HepG2 (cell line): ENCODE data around the gene TCAF1. TPM values are rescaled to one million over a fixed set of nuclear protein-coding genes. Genes with fewer than 3 reads are reported as not detected.
A peak's percentile ranks its signal among the peaks of the same experiment; 100 is the strongest.

Experiments
- HIVEP1 ChIP-seq: sonication (generic); formaldehyde crosslinking; IDR thresholded peaks from 2 replicates; pipeline ENCODE4 v1.4.0; 2020; ENCODE audit warnings: mild to moderate bottlenecking, missing genetic modification reagents
- IKZF1 ChIP-seq: fragments of 450-650 bp; IDR thresholded peaks from 2 replicates; pipeline ENCODE4 v1.7.1; 2016
- MEF2D ChIP-seq: sonication (generic); formaldehyde crosslinking; IDR thresholded peaks from 2 replicates; pipeline ENCODE4 v1.5.1; 2020; ENCODE audit warnings: mild to moderate bottlenecking, missing genetic modification reagents
- RFXAP ChIP-seq: sonication (generic); formaldehyde crosslinking; IDR thresholded peaks from 2 replicates; pipeline ENCODE4 v1.4.0; 2020; ENCODE audit warnings: missing genetic modification reagents, borderline replicate concordance
- ZBTB3 ChIP-seq: sonication (generic); formaldehyde crosslinking; IDR thresholded peaks from 2 replicates; pipeline ENCODE4 v1.4.0; 2020; ENCODE audit warnings: low read depth, mild to moderate bottlenecking, moderate library complexity, missing genetic modification reagents, borderline replicate concordance
- ZFP36L1 ChIP-seq: sonication (generic); formaldehyde crosslinking; IDR thresholded peaks from 2 replicates; pipeline ENCODE4 v1.8.0; 2022; ENCODE audit warnings: mild to moderate bottlenecking, missing genetic modification reagents, moderate library complexity
- ZNF512B ChIP-seq: sonication (generic); formaldehyde crosslinking; IDR thresholded peaks from 2 replicates; pipeline ENCODE4 v1.5.1; 2020; ENCODE audit warnings: missing genetic modification reagents, mild to moderate bottlenecking, borderline replicate concordance
- polyA plus RNA-seq, 8 experiments: library from polyadenylated mRNA; depleted of rRNA in 3 of 8; stranded (reverse) in 7 of 8; unstranded in 1 of 8; fragments of >200 nt; fragmentation: Illumina TruSeq in 4 of 8; extraction: Trizol in 4 of 8; gene quantifications; 2 replicates each; pipeline versions ENCODE4 v1.2.1 to v1.2.3, GENCODE V29; 2011 to 2016; ENCODE audit warnings: low read depth in 4 of 8, missing spikeins in 1 of 8, mixed read lengths in 1 of 8; ENCODE audit not compliant: insufficient read depth in 1 of 8
- total RNA-seq, 5 experiments: library from RNA; depleted of rRNA; stranded (reverse); fragments of >200 nt; fragmentation: Illumina TruSeq; extraction: Trizol; gene quantifications; 2 replicates each; pipeline ENCODE4 v1.2.3, GENCODE V29; 2016; ENCODE audit warnings: low read depth in 1 of 5
- TF ChIP-seq, protein P1 (sequence below): sonication (generic); formaldehyde crosslinking; IDR thresholded peaks from 2 replicates; pipeline ENCODE4 v1.4.0; 2020; ENCODE audit warnings: low read depth, mild to moderate bottlenecking, missing genetic modification reagents
- TF ChIP-seq, protein P2 (sequence below): sonication (generic); formaldehyde crosslinking; IDR thresholded peaks from 2 replicates; pipeline ENCODE4 v1.4.0; 2020; ENCODE audit warnings: missing genetic modification reagents
- TF ChIP-seq, protein P3 (sequence below): sonication (generic); formaldehyde crosslinking; IDR thresholded peaks from 2 replicates; pipeline ENCODE4 v1.4.0; 2020; ENCODE audit warnings: missing genetic modification reagents
- TF ChIP-seq, protein P4 (sequence below): sonication (generic); formaldehyde crosslinking; IDR thresholded peaks from 2 replicates; pipeline ENCODE4 v1.5.1; 2020; ENCODE audit warnings: mild to moderate bottlenecking, missing genetic modification reagents, moderate library complexity
- TF ChIP-seq, protein P5 (sequence below): sonication (generic); formaldehyde crosslinking; IDR thresholded peaks from 2 replicates; pipeline ENCODE4 v1.5.1; 2020; ENCODE audit warnings: missing genetic modification reagents, mild to moderate bottlenecking, borderline replicate concordance

The TCAF1 gene
- total and polyA plus RNA-seq, 2 of the 13 experiments (the other 11 are each of a cell fraction or from before 2014, with no cell fraction given) = 36.2 to 101 TPM

DNA sequence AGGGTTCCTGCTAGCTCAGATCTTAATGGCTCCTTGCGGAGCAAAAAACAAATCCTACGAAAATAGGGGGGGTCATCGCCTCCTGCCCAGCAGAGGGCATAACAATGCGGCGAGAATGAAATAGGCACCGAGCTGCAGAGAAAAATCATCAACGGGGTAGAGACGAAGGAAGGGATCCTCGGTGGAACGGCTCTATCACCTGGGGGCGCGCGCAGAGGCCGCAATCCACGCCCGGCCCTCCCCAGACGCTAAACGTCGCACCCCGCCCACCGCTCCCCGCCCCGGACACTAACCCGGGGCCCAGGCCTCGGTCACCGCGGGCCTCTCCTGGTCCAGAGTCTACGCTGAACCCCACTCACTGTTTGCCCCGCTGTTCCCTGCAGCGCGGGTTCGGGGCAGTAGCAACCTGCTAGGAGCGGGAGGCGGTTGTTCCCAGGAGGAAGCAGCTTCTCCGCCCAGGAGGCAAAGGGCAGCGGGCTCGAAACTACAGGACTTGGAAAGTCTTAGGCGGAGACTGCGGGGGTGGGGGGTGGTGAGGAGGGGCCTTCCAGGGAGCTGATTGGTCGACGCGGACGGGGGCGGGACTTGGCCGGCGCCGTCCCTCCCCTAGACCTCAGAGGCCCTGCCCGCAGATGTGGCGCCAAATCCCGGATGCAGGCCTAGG is at the start of gene TCAF1 (continued):
- TF ChIP-seq, protein P1, sequence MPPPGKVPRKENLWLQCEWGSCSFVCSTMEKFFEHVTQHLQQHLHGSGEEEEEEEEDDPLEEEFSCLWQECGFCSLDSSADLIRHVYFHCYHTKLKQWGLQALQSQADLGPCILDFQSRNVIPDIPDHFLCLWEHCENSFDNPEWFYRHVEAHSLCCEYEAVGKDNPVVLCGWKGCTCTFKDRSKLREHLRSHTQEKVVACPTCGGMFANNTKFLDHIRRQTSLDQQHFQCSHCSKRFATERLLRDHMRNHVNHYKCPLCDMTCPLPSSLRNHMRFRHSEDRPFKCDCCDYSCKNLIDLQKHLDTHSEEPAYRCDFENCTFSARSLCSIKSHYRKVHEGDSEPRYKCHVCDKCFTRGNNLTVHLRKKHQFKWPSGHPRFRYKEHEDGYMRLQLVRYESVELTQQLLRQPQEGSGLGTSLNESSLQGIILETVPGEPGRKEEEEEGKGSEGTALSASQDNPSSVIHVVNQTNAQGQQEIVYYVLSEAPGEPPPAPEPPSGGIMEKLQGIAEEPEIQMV (CRISPR knock-in tag) = peak; percentile 32; the same call in 1 of the 2 replicates
- TF ChIP-seq ZBTB3 (CRISPR knock-in tag) (no peak), HIVEP1 (CRISPR knock-in tag) (peak; percentile 72; the same call in 1 of the 2 replicates), RFXAP (peak; percentile 84; the same call in 1 of the 2 replicates), ZFP36L1 (CRISPR knock-in tag) (no peak), MEF2D (CRISPR knock-in tag) (peak; percentile 84; the same call in 1 of the 2 replicates), IKZF1 (no peak), ZNF512B (CRISPR knock-in tag) (peak; percentile 64; the same call in 1 of the 2 replicates)
- TF ChIP-seq, protein P2, sequence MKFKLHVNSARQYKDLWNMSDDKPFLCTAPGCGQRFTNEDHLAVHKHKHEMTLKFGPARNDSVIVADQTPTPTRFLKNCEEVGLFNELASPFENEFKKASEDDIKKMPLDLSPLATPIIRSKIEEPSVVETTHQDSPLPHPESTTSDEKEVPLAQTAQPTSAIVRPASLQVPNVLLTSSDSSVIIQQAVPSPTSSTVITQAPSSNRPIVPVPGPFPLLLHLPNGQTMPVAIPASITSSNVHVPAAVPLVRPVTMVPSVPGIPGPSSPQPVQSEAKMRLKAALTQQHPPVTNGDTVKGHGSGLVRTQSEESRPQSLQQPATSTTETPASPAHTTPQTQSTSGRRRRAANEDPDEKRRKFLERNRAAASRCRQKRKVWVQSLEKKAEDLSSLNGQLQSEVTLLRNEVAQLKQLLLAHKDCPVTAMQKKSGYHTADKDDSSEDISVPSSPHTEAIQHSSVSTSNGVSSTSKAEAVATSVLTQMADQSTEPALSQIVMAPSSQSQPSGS (CRISPR knock-in tag) = peak; percentile 28; the same call in 1 of the 2 replicates
- TF ChIP-seq, protein P3, sequence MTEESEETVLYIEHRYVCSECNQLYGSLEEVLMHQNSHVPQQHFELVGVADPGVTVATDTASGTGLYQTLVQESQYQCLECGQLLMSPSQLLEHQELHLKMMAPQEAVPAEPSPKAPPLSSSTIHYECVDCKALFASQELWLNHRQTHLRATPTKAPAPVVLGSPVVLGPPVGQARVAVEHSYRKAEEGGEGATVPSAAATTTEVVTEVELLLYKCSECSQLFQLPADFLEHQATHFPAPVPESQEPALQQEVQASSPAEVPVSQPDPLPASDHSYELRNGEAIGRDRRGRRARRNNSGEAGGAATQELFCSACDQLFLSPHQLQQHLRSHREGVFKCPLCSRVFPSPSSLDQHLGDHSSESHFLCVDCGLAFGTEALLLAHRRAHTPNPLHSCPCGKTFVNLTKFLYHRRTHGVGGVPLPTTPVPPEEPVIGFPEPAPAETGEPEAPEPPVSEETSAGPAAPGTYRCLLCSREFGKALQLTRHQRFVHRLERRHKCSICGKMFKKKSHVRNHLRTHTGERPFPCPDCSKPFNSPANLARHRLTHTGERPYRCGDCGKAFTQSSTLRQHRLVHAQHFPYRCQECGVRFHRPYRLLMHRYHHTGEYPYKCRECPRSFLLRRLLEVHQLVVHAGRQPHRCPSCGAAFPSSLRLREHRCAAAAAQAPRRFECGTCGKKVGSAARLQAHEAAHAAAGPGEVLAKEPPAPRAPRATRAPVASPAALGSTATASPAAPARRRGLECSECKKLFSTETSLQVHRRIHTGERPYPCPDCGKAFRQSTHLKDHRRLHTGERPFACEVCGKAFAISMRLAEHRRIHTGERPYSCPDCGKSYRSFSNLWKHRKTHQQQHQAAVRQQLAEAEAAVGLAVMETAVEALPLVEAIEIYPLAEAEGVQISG (CRISPR knock-in tag) = peak; percentile 75; the same call in 1 of the 2 replicates
- TF ChIP-seq, protein P4, sequence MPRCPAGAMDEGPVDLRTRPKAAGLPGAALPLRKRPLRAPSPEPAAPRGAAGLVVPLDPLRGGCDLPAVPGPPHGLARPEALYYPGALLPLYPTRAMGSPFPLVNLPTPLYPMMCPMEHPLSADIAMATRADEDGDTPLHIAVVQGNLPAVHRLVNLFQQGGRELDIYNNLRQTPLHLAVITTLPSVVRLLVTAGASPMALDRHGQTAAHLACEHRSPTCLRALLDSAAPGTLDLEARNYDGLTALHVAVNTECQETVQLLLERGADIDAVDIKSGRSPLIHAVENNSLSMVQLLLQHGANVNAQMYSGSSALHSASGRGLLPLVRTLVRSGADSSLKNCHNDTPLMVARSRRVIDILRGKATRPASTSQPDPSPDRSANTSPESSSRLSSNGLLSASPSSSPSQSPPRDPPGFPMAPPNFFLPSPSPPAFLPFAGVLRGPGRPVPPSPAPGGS (CRISPR knock-in tag) = peak; percentile 75; the same call in 1 of the 2 replicates
- TF ChIP-seq, protein P5, sequence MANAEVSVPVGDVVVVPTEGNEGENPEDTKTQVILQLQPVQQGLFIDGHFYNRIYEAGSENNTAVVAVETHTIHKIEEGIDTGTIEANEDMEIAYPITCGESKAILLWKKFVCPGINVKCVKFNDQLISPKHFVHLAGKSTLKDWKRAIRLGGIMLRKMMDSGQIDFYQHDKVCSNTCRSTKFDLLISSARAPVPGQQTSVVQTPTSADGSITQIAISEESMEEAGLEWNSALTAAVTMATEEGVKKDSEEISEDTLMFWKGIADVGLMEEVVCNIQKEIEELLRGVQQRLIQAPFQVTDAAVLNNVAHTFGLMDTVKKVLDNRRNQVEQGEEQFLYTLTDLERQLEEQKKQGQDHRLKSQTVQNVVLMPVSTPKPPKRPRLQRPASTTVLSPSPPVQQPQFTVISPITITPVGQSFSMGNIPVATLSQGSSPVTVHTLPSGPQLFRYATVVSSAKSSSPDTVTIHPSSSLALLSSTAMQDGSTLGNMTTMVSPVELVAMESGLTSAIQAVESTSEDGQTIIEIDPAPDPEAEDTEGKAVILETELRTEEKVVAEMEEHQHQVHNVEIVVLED = peak; percentile 83; the same call in 1 of the 2 replicates
